ENCODE data around the gene TMPRSS13. TPM values are rescaled to one million over a fixed set of nuclear protein-coding genes. Genes with fewer than 3 reads are reported as not detected.

Gene TMPRSS13
- polyA plus RNA-seq, 2 of the 4 experiments (the other 2 are of a cell fraction) = not detected

GRCh38 chr11:117887431-117888138, 41.6 kb downstream of the TMPRSS13 start:
- no peak for ATAC-seq
- H3K9me3 ChIP-seq = no peaks in the 10 kb centered on the region; the same call in 2 of the 3 replicates
- no peak for TF ChIP-seq CBX8 (IDR thresholded peaks at IDR 0.05)
- TF ChIP-seq ZFP36 (IDR thresholded peaks at IDR 0.05; ENCODE audit: borderline replicate concordance, partially characterized antibody) = no peak
- no peak for TF ChIP-seq RCOR1 (IDR thresholded peaks at IDR 0.05; ENCODE audit: low read depth, low read length)
- TF ChIP-seq RAD21 (conservative IDR thresholded peaks at IDR 0.05 in 1 of 2, IDR thresholded peaks at IDR 0.05 in 1 of 2) = no peak
- TF ChIP-seq KDM1A (IDR thresholded peaks at IDR 0.05; ENCODE audit: low read depth) = no peak
- TF ChIP-seq SREBF2 (IDR thresholded peaks at IDR 0.05) = no peak
- no peak for TF ChIP-seq HOXA7 (CRISPR knock-in tag; IDR thresholded peaks at IDR 0.05)
- TF ChIP-seq NR3C1 (IDR thresholded peaks at IDR 0.05) = no peak
- TF ChIP-seq, protein P1, sequence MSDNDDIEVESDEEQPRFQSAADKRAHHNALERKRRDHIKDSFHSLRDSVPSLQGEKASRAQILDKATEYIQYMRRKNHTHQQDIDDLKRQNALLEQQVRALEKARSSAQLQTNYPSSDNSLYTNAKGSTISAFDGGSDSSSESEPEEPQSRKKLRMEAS (IDR thresholded peaks at IDR 0.05) = no peak
- no peak for TF ChIP-seq KDM5A (IDR thresholded peaks at IDR 0.05)
- TF ChIP-seq CBX2 (IDR thresholded peaks at IDR 0.05; ENCODE audit: borderline replicate concordance, low read depth) = no peak
- no peak for TF ChIP-seq ELK1 (IDR thresholded peaks at IDR 0.05; ENCODE audit: low read depth, low read length)
- TF ChIP-seq PHF8 (IDR thresholded peaks at IDR 0.05; ENCODE audit: borderline replicate concordance, low read depth) = no peak
- no peak for TF ChIP-seq CTCF (IDR thresholded peaks at IDR 0.05)
- TF ChIP-seq NPAS2 (CRISPR knock-in tag; IDR thresholded peaks at IDR 0.05; ENCODE audit: borderline replicate concordance) = no peak
- TF ChIP-seq POLR2A (IDR thresholded peaks at IDR 0.05; ENCODE audit: low read length) = no peak
- no peak for TF ChIP-seq ATOH8 (CRISPR knock-in tag; IDR thresholded peaks at IDR 0.05; ENCODE audit: low read depth)

GRCh38 chr11:117885777-117886176, 43.4 kb downstream of the TMPRSS13 start:
- Histone ChIP-seq H3K4me1 (no peaks in the 10 kb centered on the region), H3K27ac (no peak overlapping the region), H3K4me2 (no peak overlapping the region), H3K9me3 (no peaks in the 10 kb centered on the region; the same call in 2 of the 3 replicates), H3K4me3 (no peak overlapping the region)
- ChIA-PET CTCF (no interaction called here), POLR2A (no interaction called here)
- TF ChIP-seq, protein P1 (IDR thresholded peaks at IDR 0.05) = no peak
- no peak for TF ChIP-seq MAFK (IDR thresholded peaks at IDR 0.05; ENCODE audit: partially characterized antibody)
- TF ChIP-seq MYC (IDR thresholded peaks at IDR 0.05; ENCODE audit: borderline replicate concordance, low read length) = no peak
- no peak for TF ChIP-seq HEYL (CRISPR knock-in tag; IDR thresholded peaks at IDR 0.05)
- TF ChIP-seq FOSB (CRISPR knock-in tag; IDR thresholded peaks at IDR 0.05) = no peak
- no peak for TF ChIP-seq RFX5 (IDR thresholded peaks at IDR 0.05)
- TF ChIP-seq TP53 (CRISPR knock-in tag; IDR thresholded peaks at IDR 0.05) = no peak
- TF ChIP-seq, protein P2, sequence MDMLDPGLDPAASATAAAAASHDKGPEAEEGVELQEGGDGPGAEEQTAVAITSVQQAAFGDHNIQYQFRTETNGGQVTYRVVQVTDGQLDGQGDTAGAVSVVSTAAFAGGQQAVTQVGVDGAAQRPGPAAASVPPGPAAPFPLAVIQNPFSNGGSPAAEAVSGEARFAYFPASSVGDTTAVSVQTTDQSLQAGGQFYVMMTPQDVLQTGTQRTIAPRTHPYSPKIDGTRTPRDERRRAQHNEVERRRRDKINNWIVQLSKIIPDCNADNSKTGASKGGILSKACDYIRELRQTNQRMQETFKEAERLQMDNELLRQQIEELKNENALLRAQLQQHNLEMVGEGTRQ (IDR thresholded peaks at IDR 0.05) = no peak
- TF ChIP-seq POLR2AphosphoS2 (conservative IDR thresholded peaks at IDR 0.05; ENCODE audit: low read length) = no peak
- no peak for TF ChIP-seq CEBPB (IDR thresholded peaks at IDR 0.05)
- TF ChIP-seq ATOH8 (CRISPR knock-in tag; IDR thresholded peaks at IDR 0.05; ENCODE audit: low read depth) = no peak
- TF ChIP-seq ZSCAN20 (CRISPR knock-in tag; IDR thresholded peaks at IDR 0.05) = no peak
- TF ChIP-seq CHD2 (IDR thresholded peaks at IDR 0.05; ENCODE audit: low read length, partially characterized antibody) = no peak
- TF ChIP-seq BHLHE40 (IDR thresholded peaks at IDR 0.05; ENCODE audit: low read depth, low read length) = no peak
- TF ChIP-seq RNF2 (IDR thresholded peaks at IDR 0.05; ENCODE audit: borderline replicate concordance, low read depth) = no peak
- no peak for TF ChIP-seq PHF8 (IDR thresholded peaks at IDR 0.05; ENCODE audit: borderline replicate concordance, low read depth)
- no peak for TF ChIP-seq EHF (CRISPR knock-in tag; IDR thresholded peaks at IDR 0.05)
- TF ChIP-seq CBX8 (IDR thresholded peaks at IDR 0.05) = no peak
- WGBS (ENCODE audit: missing lambda C conversion rate) = 68% methylated on average over 7 of the region's 11 CpGs
- no peak for FAIRE-seq
- no peak for ATAC-seq
- DNase-seq (ENCODE audit: low read depth in 1 of 2, low spot score in 1 of 2) = no peak

More at GRCh38 chr11:117887431-117888138, 41.6 kb downstream of the TMPRSS13 start:
- ChIA-PET CTCF (no interaction called here), POLR2A (no interaction called here)
- Histone ChIP-seq H3K4me3 (no peak overlapping the region), H3K4me1 (no peaks in the 10 kb centered on the region), H3K27ac (no peak overlapping the region), H3K4me2 (no peak overlapping the region)
- no peak for DNase-seq (ENCODE audit: low read depth in 1 of 2, low spot score in 1 of 2)
- WGBS (ENCODE audit: missing lambda C conversion rate) = 33% methylated on average over 9 of the region's 9 CpGs
- no peak for FAIRE-seq

Measured in A549 (cell line).